Measurements from ENCODE around the gene PLPPR5. TPM values are rescaled to one million over a fixed set of nuclear protein-coding genes. Genes with fewer than 3 reads are reported as not detected.
"Not testable (repeated sequence)": the region's sequence is repeated elsewhere in the genome, so short reads cannot be mapped to it uniquely, and the experiment has no call there.

Gene PLPPR5, protein sequence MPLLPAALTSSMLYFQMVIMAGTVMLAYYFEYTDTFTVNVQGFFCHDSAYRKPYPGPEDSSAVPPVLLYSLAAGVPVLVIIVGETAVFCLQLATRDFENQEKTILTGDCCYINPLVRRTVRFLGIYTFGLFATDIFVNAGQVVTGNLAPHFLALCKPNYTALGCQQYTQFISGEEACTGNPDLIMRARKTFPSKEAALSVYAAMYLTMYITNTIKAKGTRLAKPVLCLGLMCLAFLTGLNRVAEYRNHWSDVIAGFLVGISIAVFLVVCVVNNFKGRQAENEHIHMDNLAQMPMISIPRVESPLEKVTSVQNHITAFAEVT
- not detected for polyA plus RNA-seq (2012; ENCODE audit: missing spikeins)

DNA sequence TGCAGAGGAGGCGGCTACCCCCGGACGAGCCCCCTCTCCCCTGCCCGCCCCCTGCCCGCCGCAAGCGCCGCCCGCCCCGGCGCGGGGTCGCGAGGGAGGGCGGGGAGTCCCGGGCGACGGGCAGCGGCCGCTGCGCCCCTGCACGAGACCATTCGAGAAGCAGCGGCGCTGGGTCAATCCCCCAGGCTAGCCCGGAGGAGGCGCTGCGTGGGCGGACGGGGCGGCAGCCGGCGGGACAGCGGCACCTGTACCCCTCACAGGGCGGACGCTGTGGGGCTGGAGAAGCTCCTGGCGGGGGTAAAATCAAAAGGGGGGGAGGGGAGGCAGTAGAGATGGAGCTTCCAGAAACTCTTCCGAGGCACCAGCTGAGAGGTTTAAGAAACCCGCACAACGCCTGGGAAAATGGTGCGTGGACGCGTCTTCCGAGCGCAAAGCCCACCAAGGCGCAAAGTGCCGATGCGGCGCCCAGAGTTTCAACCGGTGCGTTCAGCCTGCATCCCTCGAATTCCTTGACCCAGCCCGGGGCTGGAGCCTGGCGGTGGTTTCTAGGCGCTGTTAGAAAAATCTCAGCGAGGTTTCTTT is at the start of gene PLPPR5:
Gene PLPPR5, minus strand, starts transcription at position 1 of the 582 bp plus-strand sequence. CDS start 190 bp downstream, outside the sequence.
- no peak for FAIRE-seq
- TF ChIP-seq POLR2AphosphoS5 (IDR thresholded peaks at IDR 0.05; ENCODE audit: low read depth, low read length) (no peak), TAF1 (IDR thresholded peaks at IDR 0.05; ENCODE audit: borderline replicate concordance, low read depth, low read length) (no peak), POLR2A (IDR thresholded peaks at IDR 0.05; ENCODE audit: low read depth, low read length) (no peak)
- peak; percentile 5 for DNase-seq (ENCODE audit: insufficient read length)

DNA sequence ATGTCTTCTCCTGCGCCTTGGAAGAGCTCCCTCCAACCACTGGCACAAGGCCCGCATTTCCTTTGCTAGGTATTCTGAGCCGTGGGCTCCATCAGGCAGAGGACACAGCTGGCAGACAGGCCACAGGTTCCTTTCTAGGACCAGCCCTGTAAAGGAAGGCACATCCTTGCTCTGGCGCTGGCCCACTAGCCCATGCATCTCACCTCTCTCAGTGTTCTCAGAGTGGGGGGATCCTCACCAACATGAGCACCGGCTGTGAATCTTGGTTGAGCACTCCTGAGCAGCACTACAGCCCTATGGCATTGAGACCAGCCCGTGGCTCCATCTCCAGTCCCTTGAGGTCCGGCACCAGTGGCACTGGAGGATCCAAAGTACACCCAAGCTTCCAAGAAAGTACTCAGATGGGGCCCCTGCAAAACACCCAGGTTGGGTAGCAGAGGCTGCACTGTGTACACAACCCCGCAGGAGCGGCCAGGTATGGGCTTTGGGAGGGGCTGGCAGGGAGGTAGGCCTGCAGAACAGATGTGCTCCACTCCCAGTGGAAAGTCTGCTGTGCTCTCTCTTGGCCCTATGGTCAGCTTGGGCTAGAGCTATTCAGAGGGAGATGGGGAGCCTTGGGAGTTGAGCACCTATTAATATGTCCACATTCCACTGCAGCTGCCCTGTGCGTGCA is 47.1 kb upstream of the PLPPR5 start:
- no peak for DNase-seq (ENCODE audit: insufficient read length)
- TF ChIP-seq POLR2A (IDR thresholded peaks at IDR 0.05; ENCODE audit: low read depth, low read length) (no peak), POLR2AphosphoS5 (IDR thresholded peaks at IDR 0.05; ENCODE audit: low read depth, low read length) (no peak), TAF1 (IDR thresholded peaks at IDR 0.05; ENCODE audit: borderline replicate concordance, low read depth, low read length) (no peak)
- no peak for FAIRE-seq

DNA sequence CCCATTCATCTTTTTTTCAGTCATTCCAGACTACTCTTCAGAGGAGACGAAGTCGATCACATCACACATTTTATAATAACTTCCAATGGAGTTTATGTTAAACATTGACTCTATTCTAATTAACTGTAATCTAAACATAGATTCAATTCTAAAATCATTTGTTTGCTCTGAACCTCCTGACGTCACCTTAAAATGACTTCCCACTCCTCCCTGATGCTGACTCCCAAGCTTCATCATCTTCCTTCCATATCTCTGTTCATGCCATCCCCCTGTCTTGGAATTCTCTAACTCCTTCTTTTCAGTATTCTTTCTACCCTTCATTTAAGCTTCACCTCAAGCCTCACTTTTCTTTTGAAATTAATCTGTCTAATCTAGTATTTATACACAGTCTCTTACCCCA is 45.1 kb upstream of the PLPPR5 start:
- TF ChIP-seq TAF1 (IDR thresholded peaks at IDR 0.05; ENCODE audit: borderline replicate concordance, low read depth, low read length) (no peak), POLR2A (IDR thresholded peaks at IDR 0.05; ENCODE audit: low read depth, low read length) (no peak), POLR2AphosphoS5 (IDR thresholded peaks at IDR 0.05; ENCODE audit: low read depth, low read length) (no peak)
- DNase-seq (ENCODE audit: insufficient read length), result no peak
- FAIRE-seq, result no peak

DNA sequence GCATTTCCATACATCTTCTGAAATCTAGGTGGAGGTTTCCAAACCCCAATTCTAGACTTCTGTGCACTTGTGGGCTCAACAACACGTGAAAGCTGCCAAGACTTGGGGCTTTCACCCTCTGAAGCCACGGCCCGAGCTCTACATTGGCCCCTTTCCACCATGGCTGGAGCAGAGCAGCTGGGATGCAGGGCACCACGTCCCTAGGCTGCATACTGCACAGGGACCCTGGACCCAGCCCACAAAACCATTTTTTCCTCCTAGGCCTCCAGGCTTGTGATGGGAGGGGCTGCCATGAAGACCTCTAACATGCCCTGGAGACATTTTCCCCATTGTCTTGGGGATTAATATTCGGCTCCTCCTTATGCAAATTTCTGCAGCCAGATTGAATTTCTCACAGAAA is 32.1 kb upstream of the PLPPR5 start:
- not testable (repeated sequence) for DNase-seq (ENCODE audit: insufficient read length); FAIRE-seq

DNA sequence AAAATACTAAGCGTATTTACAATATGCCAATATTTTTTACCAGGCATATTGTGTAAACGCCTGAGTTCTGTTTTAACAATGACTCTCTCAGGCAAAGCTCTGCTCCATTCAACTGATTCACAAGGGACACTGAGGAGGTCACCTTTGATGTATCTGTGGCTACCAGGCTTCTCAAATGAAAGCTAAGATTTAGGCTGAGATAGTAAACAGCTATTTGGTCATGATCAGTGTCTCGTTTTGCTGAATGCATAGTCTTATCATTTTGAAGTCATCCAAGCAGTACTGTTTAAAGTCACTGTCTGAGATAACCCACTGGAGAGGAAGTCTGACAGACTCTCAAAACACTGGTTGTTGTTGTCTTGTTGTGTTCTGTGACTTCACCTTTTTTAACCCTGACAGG is 13.7 kb upstream of the PLPPR5 start:
- FAIRE-seq (no peak), DNase-seq (ENCODE audit: insufficient read length) (no peak)
- TF ChIP-seq POLR2A (IDR thresholded peaks at IDR 0.05; ENCODE audit: low read depth, low read length) (no peak), POLR2AphosphoS5 (IDR thresholded peaks at IDR 0.05; ENCODE audit: low read depth, low read length) (no peak), TAF1 (IDR thresholded peaks at IDR 0.05; ENCODE audit: borderline replicate concordance, low read depth, low read length) (no peak)

DNA sequence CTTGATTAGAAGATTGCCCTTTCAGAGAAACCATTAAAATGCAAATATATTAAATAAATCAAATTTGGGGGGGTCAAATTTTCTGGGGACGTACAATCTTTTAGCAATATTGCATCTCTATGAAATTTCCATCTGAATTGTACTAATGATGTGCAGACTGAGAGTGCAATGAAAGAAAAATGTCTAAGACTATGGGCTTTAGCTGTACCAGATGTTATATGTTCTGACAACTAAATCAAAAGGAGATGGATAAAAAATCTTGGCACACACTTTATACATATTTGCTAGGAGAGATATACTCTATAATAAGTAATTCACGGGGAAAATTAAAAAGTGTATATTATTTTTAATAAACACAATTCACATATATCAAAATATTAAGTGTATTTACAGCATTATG is 13.0 kb upstream of the PLPPR5 start:
- FAIRE-seq (no peak), DNase-seq (ENCODE audit: insufficient read length) (no peak)
- TF ChIP-seq POLR2A (IDR thresholded peaks at IDR 0.05; ENCODE audit: low read depth, low read length) (no peak), TAF1 (IDR thresholded peaks at IDR 0.05; ENCODE audit: borderline replicate concordance, low read depth, low read length) (no peak), POLR2AphosphoS5 (IDR thresholded peaks at IDR 0.05; ENCODE audit: low read depth, low read length) (no peak)

DNA sequence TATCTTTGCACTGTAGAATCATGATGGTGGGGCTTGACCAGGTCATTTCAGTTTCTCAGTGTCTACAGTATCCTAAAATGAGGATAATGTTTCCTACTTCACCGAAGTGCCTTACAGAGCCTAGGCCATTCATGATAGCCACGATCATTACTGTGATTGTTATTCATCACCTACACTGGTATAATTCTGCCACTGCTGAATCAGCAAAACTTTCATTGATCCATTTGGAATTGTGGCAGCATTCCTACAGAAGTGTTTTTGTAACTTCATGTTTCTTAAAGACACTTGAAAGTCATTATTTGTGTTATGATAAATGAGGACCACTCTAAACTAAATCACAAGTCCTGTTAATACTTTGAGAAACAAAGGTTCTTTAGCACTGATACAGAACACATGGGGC is 6.0 kb upstream of the PLPPR5 start:
- DNase-seq (ENCODE audit: insufficient read length) (no peak), FAIRE-seq (no peak)
- TF ChIP-seq POLR2AphosphoS5 (IDR thresholded peaks at IDR 0.05; ENCODE audit: low read depth, low read length), result no peak
- TF ChIP-seq POLR2A (IDR thresholded peaks at IDR 0.05; ENCODE audit: low read depth, low read length), result no peak
- TF ChIP-seq TAF1 (IDR thresholded peaks at IDR 0.05; ENCODE audit: borderline replicate concordance, low read depth, low read length), result no peak

DNA sequence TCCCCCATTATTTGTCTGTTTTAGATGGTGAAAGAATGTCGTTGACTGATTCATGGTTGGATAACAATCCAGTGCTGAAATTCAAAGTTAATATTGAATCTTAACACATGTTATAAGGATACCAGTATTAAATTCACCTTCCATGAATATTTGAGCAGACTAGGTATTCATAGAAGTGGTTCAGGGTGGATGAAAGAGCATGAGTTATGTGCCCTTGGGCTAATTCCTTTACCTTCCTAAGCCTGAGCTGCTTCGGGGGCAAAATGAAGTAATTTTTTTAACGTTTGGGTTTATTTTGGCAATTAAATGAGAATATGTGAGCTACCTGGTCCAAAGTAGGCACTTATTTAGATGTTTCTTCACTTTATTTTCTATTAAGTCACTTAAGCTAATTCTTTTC is 2.7 kb upstream of the PLPPR5 start:
- FAIRE-seq, result no peak
- TF ChIP-seq POLR2AphosphoS5 (IDR thresholded peaks at IDR 0.05; ENCODE audit: low read depth, low read length), result no peak
- no peak for DNase-seq (ENCODE audit: insufficient read length)

DNA sequence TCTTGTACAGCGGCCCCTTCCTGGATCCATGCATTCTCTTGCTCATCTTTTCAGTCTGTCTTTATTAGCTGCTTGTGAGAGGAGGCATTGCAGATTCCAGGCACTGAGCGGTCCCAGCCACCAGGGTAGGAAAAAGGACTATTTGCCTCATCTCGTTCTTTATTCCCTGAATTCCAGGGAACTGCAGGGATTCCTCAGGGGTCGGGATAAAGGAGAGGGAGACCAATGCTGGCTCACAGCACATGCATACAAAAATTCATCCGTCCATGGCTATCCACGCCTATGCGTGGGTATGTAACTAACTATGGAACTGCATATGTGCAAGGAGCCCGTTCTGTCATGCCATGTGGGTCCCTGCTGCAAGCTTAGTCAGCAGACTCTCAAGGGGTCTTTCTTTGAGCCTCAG is 879 bp upstream of the PLPPR5 start:
- TF ChIP-seq POLR2A (IDR thresholded peaks at IDR 0.05; ENCODE audit: low read depth, low read length), result no peak
- TF ChIP-seq POLR2AphosphoS5 (IDR thresholded peaks at IDR 0.05; ENCODE audit: low read depth, low read length), result no peak
- TF ChIP-seq TAF1 (IDR thresholded peaks at IDR 0.05; ENCODE audit: borderline replicate concordance, low read depth, low read length), result no peak
- FAIRE-seq (no peak), DNase-seq (ENCODE audit: insufficient read length) (no peak)

DNA sequence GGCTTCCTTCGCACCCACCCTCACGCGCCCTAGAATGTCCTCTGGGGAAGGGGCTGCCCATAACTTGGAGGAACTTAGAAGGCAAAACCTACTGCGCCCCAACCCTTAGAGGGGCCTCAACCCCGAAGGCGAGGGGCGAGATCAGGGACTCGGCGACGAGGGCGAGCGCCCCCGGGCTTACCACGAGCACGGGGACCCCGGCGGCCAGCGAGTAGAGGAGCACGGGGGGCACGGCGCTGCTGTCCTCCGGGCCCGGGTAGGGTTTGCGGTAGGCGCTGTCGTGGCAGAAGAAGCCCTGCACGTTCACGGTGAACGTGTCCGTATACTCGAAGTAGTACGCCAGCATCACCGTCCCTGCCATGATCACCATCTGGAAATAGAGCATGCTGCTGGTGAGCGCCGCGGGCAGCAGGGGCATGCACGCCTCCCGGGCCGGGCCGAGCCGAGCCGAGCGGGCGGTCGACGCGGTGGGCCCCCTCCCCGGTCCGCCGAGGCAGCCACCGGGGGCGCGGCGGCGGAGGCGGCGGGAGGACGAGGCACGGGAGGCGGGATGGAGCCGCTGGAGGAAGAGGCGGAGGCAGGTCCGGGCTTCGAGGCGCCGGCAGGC is 304 bp downstream of the PLPPR5 start:
- DNase-seq (ENCODE audit: insufficient read length) (peak; percentile 1), FAIRE-seq (no peak)
- TF ChIP-seq TAF1 (IDR thresholded peaks at IDR 0.05; ENCODE audit: borderline replicate concordance, low read depth, low read length), result no peak
- TF ChIP-seq POLR2A (IDR thresholded peaks at IDR 0.05; ENCODE audit: low read depth, low read length), result no peak
- no peak for TF ChIP-seq POLR2AphosphoS5 (IDR thresholded peaks at IDR 0.05; ENCODE audit: low read depth, low read length)

DNA sequence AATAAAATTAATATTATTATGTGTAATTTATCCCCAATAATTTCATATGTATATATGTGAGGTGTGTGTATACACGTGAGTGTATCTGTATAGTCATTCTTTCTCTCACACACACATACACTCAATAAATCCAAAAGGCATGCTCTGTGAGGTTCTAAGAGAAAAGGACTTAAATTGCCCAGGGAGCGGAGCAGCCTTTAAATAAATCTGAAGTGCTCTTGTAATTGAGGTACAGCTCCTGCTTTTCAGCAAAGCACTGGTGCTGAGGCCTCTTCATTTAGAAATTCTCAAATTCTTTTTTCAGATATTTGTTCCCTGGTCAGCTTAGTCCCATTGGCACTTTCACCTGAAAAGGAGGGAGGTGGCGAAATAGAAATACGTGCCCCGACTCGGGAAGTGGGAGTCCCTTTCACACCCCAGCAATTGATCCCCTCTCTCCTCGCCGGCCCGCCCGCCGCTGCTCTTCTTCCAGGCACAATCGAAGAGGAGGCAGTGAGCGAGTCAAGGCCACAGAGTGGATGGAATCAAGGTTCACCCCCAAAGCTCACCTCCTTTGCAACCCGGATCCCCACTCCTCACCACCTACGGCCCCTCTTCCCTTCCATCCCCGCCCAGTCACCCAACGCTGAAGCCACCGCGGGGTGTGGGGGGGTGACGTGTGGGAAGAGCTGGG is 944 bp downstream of the PLPPR5 start:
- TF ChIP-seq TAF1 (IDR thresholded peaks at IDR 0.05; ENCODE audit: borderline replicate concordance, low read depth, low read length) (no peak), POLR2A (IDR thresholded peaks at IDR 0.05; ENCODE audit: low read depth, low read length) (no peak), POLR2AphosphoS5 (IDR thresholded peaks at IDR 0.05; ENCODE audit: low read depth, low read length) (no peak)
- FAIRE-seq, result no peak
- peak; percentile 0 for DNase-seq (ENCODE audit: insufficient read length)
